GM21515 (cell line): ENCODE measurements around the gene PCDHGA4.
"Not testable (repeated sequence)": the region's sequence is repeated elsewhere in the genome, so short reads cannot be mapped to it uniquely, and the experiment has no call there.

Experiments used
- ATAC-seq: cut with Tn5 transposase; IDR thresholded peaks from one replicate; pipeline ENCODE4 v1.9.1; 2021; ENCODE audit not compliant: unreplicated experiment

The PCDHGA4 gene

GRCh38 chr5:141346017-141346416, 8.8 kb upstream of the PCDHGA4 start:
- not testable (repeated sequence) for ATAC-seq

- ATAC-seq, result no peak
Measured at GRCh38 chr5:141349917-141350619, 4.8 kb upstream of the PCDHGA4 start, which contains the start of gene PCDHGB1. Gene PCDHGB1 (plus strand): TSS chr5:141350099. CDS start chr5:141350261, 162 bp downstream.

GRCh38 chr5:141351591-141351990, 3.2 kb upstream of the PCDHGA4 start:
- no peak for ATAC-seq

- ATAC-seq, result no peak
Measured at GRCh38 chr5:141355641-141356040, 820 bp downstream of the PCDHGA4 start.

- no peak for ATAC-seq
Measured at GRCh38 chr5:141356133-141356532, 1.3 kb downstream of the PCDHGA4 start.

- no peak for ATAC-seq
Measured at GRCh38 chr5:141356950-141357349, 2.1 kb downstream of the PCDHGA4 start.

- peak; percentile 63 for ATAC-seq
Measured at GRCh38 chr5:141359790-141360426, 5.1 kb downstream of the PCDHGA4 start, which contains the start of gene PCDHGB2. Gene PCDHGB2 (plus strand): TSS chr5:141359994. CDS start chr5:141360136, 142 bp downstream.

- ATAC-seq, result no peak
Measured at GRCh38 chr5:141360685-141361084, 5.9 kb downstream of the PCDHGA4 start.

GRCh38 chr5:141362719-141363118, 7.9 kb downstream of the PCDHGA4 start:
- ATAC-seq, result no peak

- no peak for ATAC-seq
Measured at GRCh38 chr5:141363952-141364660, 9.3 kb downstream of the PCDHGA4 start, which contains the start of gene PCDHGA5. Gene PCDHGA5 (plus strand): TSS chr5:141364162. CDS start chr5:141364331, 169 bp downstream.

- no peak for ATAC-seq
Measured at GRCh38 chr5:141366016-141366896, 11.4 kb downstream of the PCDHGA4 start.

GRCh38 chr5:141369994-141370848, 15.4 kb downstream of the PCDHGA4 start, which contains the start of gene PCDHGB3:
Gene PCDHGB3 (plus strand): TSS chr5:141370242. CDS start chr5:141370395, 153 bp downstream.
- ATAC-seq, result peak; percentile 96

GRCh38 chr5:141371572-141372475, 17.0 kb downstream of the PCDHGA4 start:
- no peak for ATAC-seq

GRCh38 chr5:141373673-141374317, 19.0 kb downstream of the PCDHGA4 start, which contains the start of gene PCDHGA6:
Gene PCDHGA6 (plus strand): TSS chr5:141373891. CDS start chr5:141374084, 193 bp downstream.
- ATAC-seq, result no peak

GRCh38 chr5:141374627-141375026, 19.8 kb downstream of the PCDHGA4 start:
- no peak for ATAC-seq

- ATAC-seq, result not testable (repeated sequence)
Measured at GRCh38 chr5:141375444-141376155, 20.8 kb downstream of the PCDHGA4 start.
